Neural progenitor cell (in vitro differentiated cells): Measurements from ENCODE around the gene ZNF280C. TPM values are rescaled to one million over a fixed set of nuclear protein-coding genes. Genes with fewer than 3 reads are reported as not detected.
A peak's percentile ranks its signal among the peaks of the same experiment; 100 is the strongest.

ENCODE experiments used
- DNase-seq: peaks from one replicate; pipeline ENCODE4 v3.0.0-alpha.2; 2016; ENCODE audit warnings: low spot score
- H2AFZ ChIP-seq: fragments of 200-600 bp; sonication (generic); replicated peaks from 2 replicates; pipeline ENCODE4 v1.6.1; 2016; ENCODE audit warnings: antibody characterized with exemption
- H3F3A ChIP-seq: fragments of 200-600 bp; sonication (generic); 2 replicates; pipeline ENCODE4 v1.6.1; 2016; ENCODE audit warnings: antibody characterized with exemption, low read depth
- H3K27ac ChIP-seq: fragments of 200-600 bp; sonication (generic); 2 replicates; pipeline ENCODE4 v1.5.1; 2016; ENCODE audit warnings: mild to moderate bottlenecking
- H3K27me3 ChIP-seq: fragments of 200-600 bp; sonication (generic); 2 replicates; pipeline ENCODE4 v1.6.1; 2016; ENCODE audit warnings: mild to moderate bottlenecking, moderate library complexity
- H3K36me3 ChIP-seq: fragments of 200-600 bp; sonication (generic); 2 replicates; pipeline ENCODE4 v1.5.1; 2016
- H3K4me1 ChIP-seq: fragments of 200-600 bp; sonication (generic); 2 replicates; pipeline ENCODE4 v1.6.1; 2016; ENCODE audit warnings: mixed run types
- H3K4me2 ChIP-seq: fragments of 200-600 bp; sonication (generic); 2 replicates; pipeline ENCODE4 v1.6.1; 2016
- H3K4me3 ChIP-seq: fragments of 200-600 bp; sonication (generic); 2 replicates; pipeline ENCODE4 v1.5.1; 2016
- H3K79me2 ChIP-seq: fragments of 200-600 bp; sonication (generic); 2 replicates; pipeline ENCODE4 v1.6.1; 2016; ENCODE audit warnings: low read depth
- H3K9ac ChIP-seq: fragments of 200-600 bp; sonication (generic); 2 replicates; pipeline ENCODE4 v1.6.1; 2016
- H3K9me3 ChIP-seq: fragments of 200-600 bp; sonication (generic); 2 replicates; pipeline ENCODE4 v1.5.1; 2016; ENCODE audit warnings: low read depth
- H4K20me1 ChIP-seq: fragments of 200-600 bp; sonication (generic); 2 replicates; pipeline ENCODE4 v1.6.1; 2016; ENCODE audit warnings: low read depth
- H3K27ac Mint-ChIP-seq: 3 replicates; pipeline ENCODE4 v1.8.0; 2021; ENCODE audit warnings: mixed read lengths
- H3K27me3 Mint-ChIP-seq: 2 replicates; pipeline ENCODE4 v1.8.0; 2022; ENCODE audit warnings: low read depth, mild to moderate bottlenecking, inconsistent platforms, moderate library complexity, mixed read lengths; ENCODE audit not compliant: insufficient read depth
- H3K36me3 Mint-ChIP-seq: 3 replicates; pipeline ENCODE4 v1.8.0; 2021; ENCODE audit warnings: mixed read lengths
- H3K4me1 Mint-ChIP-seq: 3 replicates; pipeline ENCODE4 v1.8.0; 2021; ENCODE audit warnings: mixed read lengths
- H3K4me3 Mint-ChIP-seq: 3 replicates; pipeline ENCODE4 v1.8.0; 2021; ENCODE audit warnings: mild to moderate bottlenecking, moderate library complexity, mixed read lengths
- H3K9me3 Mint-ChIP-seq: 3 replicates; pipeline ENCODE4 v1.8.0; 2020; ENCODE audit warnings: mixed read lengths
- CTCF ChIP-seq: fragments of 200-600 bp; sonication (generic); IDR thresholded peaks from 2 replicates; pipeline ENCODE4 v1.5.1; 2017; ENCODE audit warnings: antibody characterized with exemption, mild to moderate bottlenecking
- EZH2 ChIP-seq: fragments of 200-600 bp; sonication (generic); IDR thresholded peaks from 2 replicates; pipeline ENCODE4 v1.6.1; 2017; ENCODE audit warnings: antibody characterized with exemption, mild to moderate bottlenecking, moderate library complexity
- EZH2phosphoT487 ChIP-seq: fragments of 200-600 bp; sonication (generic); IDR thresholded peaks from 2 replicates; pipeline ENCODE4 v1.6.1; 2017; ENCODE audit warnings: antibody characterized with exemption
- total RNA-seq: library from RNA; depleted of rRNA; stranded (reverse); fragments of >200 nt; gene quantifications from 2 replicates; pipeline ENCODE4 v1.2.3, GENCODE V29; 2015; ENCODE audit warnings: low replicate concordance

The ZNF280C gene
- total RNA-seq, 1 donor from 2014 or later, result 41.8 TPM

GRCh38 chrX:130301405-130301804 is 32.7 kb upstream of the ZNF280C start:
- Histone ChIP-seq H3K4me1 (no peaks in the 10 kb centered on the region), H3K27ac (no peak overlapping the region), H2AFZ (no peak overlapping the region), H3K4me2 (no peak overlapping the region), H3K79me2 (no peaks in the 10 kb centered on the region), H3K9ac (no peak overlapping the region), H3K36me3 (no peaks in the 10 kb centered on the region), H3K9me3 (peaks cover 6% of the 10 kb centered on the region), H3K27me3 (no peaks in the 10 kb centered on the region), H4K20me1 (no peaks in the 10 kb centered on the region), H3K4me3 (no peak overlapping the region), H3F3A (no peaks in the 10 kb centered on the region)
- Mint-ChIP-seq H3K4me1 (peaks cover 5% of the 10 kb centered on the region), H3K27me3 (peaks cover 2% of the 10 kb centered on the region), H3K27ac (no peak overlapping the region), H3K9me3 (no peaks in the 10 kb centered on the region), H3K4me3 (no peak overlapping the region), H3K36me3 (no peaks in the 10 kb centered on the region)
- TF ChIP-seq EZH2 (no peak), EZH2phosphoT487 (no peak), CTCF (no peak)
- DNase-seq, result no peak

- peak overlapping the region; percentile 87 for H2AFZ ChIP-seq
- no peak overlapping the region for H3K4me3 ChIP-seq
- H3K36me3 ChIP-seq, result no peaks in the 10 kb centered on the region
- no peak overlapping the region for H3K4me2 ChIP-seq
- no peak overlapping the region for H3K9ac ChIP-seq
- Mint-ChIP-seq H3K36me3 (no peaks in the 10 kb centered on the region), H3K4me3 (no peak overlapping the region), H3K9me3 (no peaks in the 10 kb centered on the region), H3K27ac (no peak overlapping the region), H3K27me3 (peaks cover 2% of the 10 kb centered on the region), H3K4me1 (peaks cover 8% of the 10 kb centered on the region)
- peaks cover 6% of the 10 kb centered on the region for H3K9me3 ChIP-seq
- no peak for DNase-seq
- no peak overlapping the region for H3K27ac ChIP-seq
- no peaks in the 10 kb centered on the region for H3F3A ChIP-seq
- TF ChIP-seq EZH2phosphoT487 (no peak), CTCF (no peak), EZH2 (no peak)
- no peaks in the 10 kb centered on the region for H3K79me2 ChIP-seq
- H3K27me3 ChIP-seq, result no peaks in the 10 kb centered on the region
- no peaks in the 10 kb centered on the region for H4K20me1 ChIP-seq
- H3K4me1 ChIP-seq, result no peaks in the 10 kb centered on the region
Observed at GRCh38 chrX:130300010-130300282, 31.2 kb upstream of the ZNF280C start.

- peaks cover 8% of the 10 kb centered on the region for H3K4me1 Mint-ChIP-seq
- Histone ChIP-seq H3K4me1 (no peaks in the 10 kb centered on the region), H3K27ac (no peak overlapping the region), H4K20me1 (no peaks in the 10 kb centered on the region), H3K9me3 (peaks cover 6% of the 10 kb centered on the region), H3K36me3 (no peaks in the 10 kb centered on the region), H3K27me3 (no peaks in the 10 kb centered on the region), H2AFZ (peak overlapping the region; percentile 87), H3K4me3 (no peak overlapping the region), H3F3A (no peaks in the 10 kb centered on the region), H3K4me2 (no peak overlapping the region), H3K9ac (no peak overlapping the region), H3K79me2 (no peaks in the 10 kb centered on the region)
- H3K27me3 Mint-ChIP-seq, result peaks cover 2% of the 10 kb centered on the region
- no peak overlapping the region for H3K4me3 Mint-ChIP-seq
- TF ChIP-seq EZH2phosphoT487 (no peak), CTCF (no peak), EZH2 (no peak)
- H3K9me3 Mint-ChIP-seq, result no peaks in the 10 kb centered on the region
- H3K36me3 Mint-ChIP-seq, result no peaks in the 10 kb centered on the region
- no peak for DNase-seq
- H3K27ac Mint-ChIP-seq, result no peak overlapping the region
Observed at GRCh38 chrX:130299279-130300009, 30.7 kb upstream of the ZNF280C start.
